Central memory CD8-positive, alpha-beta T cell (primary cell): ENCODE results near the gene CNR2.
A peak's percentile ranks its signal among the peaks of the same experiment; 100 is the strongest.
"Not testable (repeated sequence)": the region's sequence is repeated elsewhere in the genome, so short reads cannot be mapped to it uniquely, and the experiment has no call there.

Experiments
- ATAC-seq: fragments of 150-1000 bp; cut with Tn5 transposase; replicated peaks from 2 replicates; pipeline ENCODE4 v1.10.0; 2022; ENCODE audit warnings: mild to moderate bottlenecking, moderate FRiP score, moderate number of reproducible peaks; ENCODE audit not compliant: poor library complexity, severe bottlenecking; ENCODE audit errors: extremely low read depth
- DNase-seq, 2 donors: peaks; one replicate each; pipeline ENCODE4 v3.0.0; 2021; ENCODE audit warnings: low spot score in 2 of 2
- H3K27ac Mint-ChIP-seq: one replicate; pipeline ENCODE4 v1.8.0; 2022; ENCODE audit warnings: low read depth, mild to moderate bottlenecking, moderate library complexity, mixed read lengths
- H3K27me3 Mint-ChIP-seq: one replicate; pipeline ENCODE4 v1.8.0; 2022; ENCODE audit warnings: mixed read lengths
- H3K36me3 Mint-ChIP-seq: one replicate; pipeline ENCODE4 v1.8.0; 2022; ENCODE audit warnings: mild to moderate bottlenecking, moderate library complexity, mixed read lengths; ENCODE audit not compliant: insufficient read depth
- H3K4me1 Mint-ChIP-seq: one replicate; pipeline ENCODE4 v1.8.0; 2022; ENCODE audit warnings: mixed read lengths
- H3K4me3 Mint-ChIP-seq: one replicate; pipeline ENCODE4 v1.8.0; 2022; ENCODE audit warnings: mild to moderate bottlenecking, moderate library complexity, mixed read lengths
- H3K9me3 Mint-ChIP-seq: one replicate; pipeline ENCODE4 v1.8.0; 2022; ENCODE audit warnings: mixed read lengths

The CNR2 gene

DNA sequence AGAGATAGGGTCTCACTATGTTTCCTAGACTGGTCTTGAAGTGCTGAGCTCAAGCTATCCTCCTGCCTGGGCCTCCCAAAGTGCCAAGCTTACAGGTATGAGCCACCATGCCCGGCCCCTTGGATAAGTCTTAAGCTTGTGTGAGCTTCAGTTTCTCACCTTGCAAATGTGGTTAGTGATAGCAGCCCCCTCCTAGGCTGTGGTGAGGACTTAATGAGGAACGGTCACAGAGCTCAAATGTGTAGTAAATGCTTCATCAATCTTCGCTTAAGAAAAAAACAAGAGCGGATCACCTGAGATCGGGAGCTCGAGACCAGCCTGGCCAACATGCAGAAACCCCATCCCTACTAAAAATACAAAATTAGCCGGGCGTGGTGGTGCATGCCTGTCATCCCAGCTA is 3.0 kb downstream of the CNR2 start:
- H3K36me3 Mint-ChIP-seq, result peaks cover 15% of the 10 kb centered on the region
- no peaks in the 10 kb centered on the region for H3K9me3 Mint-ChIP-seq
- DNase-seq (no peak), ATAC-seq (no peak)
- no peaks in the 10 kb centered on the region for H3K27me3 Mint-ChIP-seq
- H3K27ac Mint-ChIP-seq, result peak overlapping the region; percentile 93
- peaks cover 77% of the 10 kb centered on the region for H3K4me1 Mint-ChIP-seq
- peak overlapping the region; percentile 86 for H3K4me3 Mint-ChIP-seq

DNA sequence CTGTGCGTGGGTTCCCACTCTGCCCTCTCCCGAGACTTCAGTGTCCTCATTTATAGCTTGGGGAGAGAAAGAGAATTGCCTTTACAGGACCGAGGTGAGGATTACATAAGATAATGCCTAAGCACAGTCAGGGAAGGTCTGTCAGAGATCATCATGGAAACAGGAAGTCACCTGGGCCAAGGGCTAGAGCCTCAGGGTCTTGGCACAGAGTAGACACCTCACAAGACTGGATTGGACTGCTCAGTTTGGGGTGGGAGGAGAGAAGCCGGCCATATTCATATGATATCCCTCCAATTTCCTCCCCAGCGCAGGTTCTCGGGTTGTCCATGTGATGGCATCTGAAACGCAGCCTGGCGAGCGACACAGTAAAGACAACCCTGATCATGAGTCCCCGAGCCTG is 3.8 kb downstream of the CNR2 start:
- H3K27me3 Mint-ChIP-seq, result no peaks in the 10 kb centered on the region
- no peak for DNase-seq
- H3K9me3 Mint-ChIP-seq, result no peaks in the 10 kb centered on the region
- peak overlapping the region; percentile 93 for H3K27ac Mint-ChIP-seq
- peaks cover 78% of the 10 kb centered on the region for H3K4me1 Mint-ChIP-seq
- peak overlapping the region; percentile 86 for H3K4me3 Mint-ChIP-seq
- ATAC-seq, result no peak
- H3K36me3 Mint-ChIP-seq, result peaks cover 16% of the 10 kb centered on the region

DNA sequence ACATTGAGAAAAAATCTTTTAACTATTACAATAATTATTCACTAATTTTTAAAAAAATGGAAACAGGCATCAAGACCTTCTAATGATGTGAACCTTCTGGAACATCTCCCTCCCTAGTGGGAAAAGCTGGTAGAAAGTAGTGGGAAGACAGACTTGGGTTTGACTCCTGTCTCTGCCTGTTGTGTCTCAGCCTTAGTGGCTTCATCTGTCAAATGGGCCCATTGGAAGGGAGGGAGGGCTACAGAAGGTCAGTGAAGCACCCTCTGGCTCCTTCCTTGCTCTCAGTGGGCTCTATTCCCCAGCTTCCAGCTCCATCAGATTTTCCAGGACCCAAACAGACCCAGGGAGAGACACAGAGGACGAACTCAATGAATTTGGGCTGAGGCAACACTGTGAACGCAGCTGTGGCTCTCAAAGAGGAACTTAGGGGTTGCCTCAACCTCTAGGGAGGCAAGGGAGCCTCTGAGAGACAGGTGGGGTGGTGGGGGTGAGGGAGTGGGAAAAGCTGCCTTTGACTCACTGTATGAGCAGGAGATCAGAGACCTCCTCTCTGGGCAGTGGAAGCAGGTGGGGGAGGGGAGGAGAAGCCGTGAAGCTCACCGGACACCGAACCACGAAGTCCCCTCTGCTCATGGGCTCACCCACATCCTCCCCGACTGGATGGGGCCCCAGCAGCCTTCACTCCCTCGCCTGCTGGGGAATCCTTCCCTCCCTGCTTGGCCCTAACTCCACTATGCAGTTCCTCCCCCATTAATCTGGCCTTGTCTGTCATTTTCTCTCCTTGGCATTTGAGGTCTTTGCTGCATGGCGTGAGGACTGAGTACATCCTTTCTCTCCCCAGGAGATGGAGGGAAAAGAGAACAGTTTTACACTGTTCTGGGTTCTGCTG is 4.5 kb downstream of the CNR2 start:
- H3K4me3 Mint-ChIP-seq, result peak overlapping the region; percentile 86
- no peaks in the 10 kb centered on the region for H3K27me3 Mint-ChIP-seq
- peaks cover 18% of the 10 kb centered on the region for H3K36me3 Mint-ChIP-seq
- H3K9me3 Mint-ChIP-seq, result no peaks in the 10 kb centered on the region
- DNase-seq, result no peak
- H3K27ac Mint-ChIP-seq, result peak overlapping the region; percentile 93
- peaks cover 80% of the 10 kb centered on the region for H3K4me1 Mint-ChIP-seq
- ATAC-seq, result peak; percentile 64

DNA sequence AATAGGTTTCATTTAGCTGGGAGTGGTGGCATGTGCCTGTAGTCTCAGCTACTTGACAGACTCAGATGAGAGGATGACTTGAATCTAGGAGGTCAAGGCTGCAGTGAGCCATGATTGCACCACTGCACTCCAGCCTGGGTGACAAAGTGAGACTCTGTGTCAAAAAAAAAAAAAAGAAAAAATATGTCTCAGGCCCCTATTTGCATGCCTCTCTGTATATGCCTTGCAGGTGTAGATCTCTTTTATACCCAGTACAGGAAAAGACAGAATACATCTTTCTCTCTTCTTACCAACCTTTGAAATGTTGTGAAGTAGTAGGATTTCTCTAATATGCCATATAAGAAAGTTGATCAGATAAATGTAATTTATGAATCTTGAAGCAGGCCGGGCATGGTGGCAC is 6.4 kb downstream of the CNR2 start:
- H3K27me3 Mint-ChIP-seq, result no peaks in the 10 kb centered on the region
- H3K4me1 Mint-ChIP-seq, result peaks cover 65% of the 10 kb centered on the region
- ATAC-seq, result no peak
- H3K4me3 Mint-ChIP-seq, result no peak overlapping the region
- DNase-seq, result no peak
- H3K9me3 Mint-ChIP-seq, result no peaks in the 10 kb centered on the region
- H3K36me3 Mint-ChIP-seq, result peaks cover 21% of the 10 kb centered on the region
- H3K27ac Mint-ChIP-seq, result no peak overlapping the region

DNA sequence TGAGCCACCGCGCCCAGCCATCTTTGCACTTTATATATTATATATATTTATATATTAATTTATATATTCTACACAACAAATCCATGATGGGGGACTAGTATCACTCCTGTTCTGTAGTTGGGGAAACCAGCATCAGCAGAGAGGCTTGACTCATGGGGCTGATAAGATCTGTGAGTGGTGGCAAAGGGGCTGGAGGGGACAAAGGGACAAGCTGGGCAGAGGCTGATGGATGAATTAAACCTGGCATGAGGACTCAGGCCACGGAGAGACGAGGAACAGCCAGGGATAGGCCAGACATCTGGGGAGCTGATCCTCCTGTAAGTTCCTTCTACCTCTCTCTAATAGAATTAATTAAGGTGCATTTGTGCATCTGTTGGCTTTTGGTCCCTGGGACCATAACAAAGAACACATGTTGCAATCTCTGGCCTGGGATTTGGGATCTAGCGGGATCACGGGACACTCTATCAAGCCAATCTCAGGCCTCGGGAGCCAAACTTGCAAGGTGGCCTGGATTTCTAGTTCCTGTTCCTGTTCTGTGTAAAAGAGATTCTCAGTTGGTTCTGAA is 7.6 kb downstream of the CNR2 start:
- ATAC-seq, result no peak
- no peaks in the 10 kb centered on the region for H3K9me3 Mint-ChIP-seq
- DNase-seq, result no peak
- H3K4me3 Mint-ChIP-seq, result peak overlapping the region; percentile 42
- no peaks in the 10 kb centered on the region for H3K27me3 Mint-ChIP-seq
- H3K4me1 Mint-ChIP-seq, result peaks cover 54% of the 10 kb centered on the region
- peak overlapping the region; percentile 53 for H3K27ac Mint-ChIP-seq
- peaks cover 26% of the 10 kb centered on the region for H3K36me3 Mint-ChIP-seq

DNA sequence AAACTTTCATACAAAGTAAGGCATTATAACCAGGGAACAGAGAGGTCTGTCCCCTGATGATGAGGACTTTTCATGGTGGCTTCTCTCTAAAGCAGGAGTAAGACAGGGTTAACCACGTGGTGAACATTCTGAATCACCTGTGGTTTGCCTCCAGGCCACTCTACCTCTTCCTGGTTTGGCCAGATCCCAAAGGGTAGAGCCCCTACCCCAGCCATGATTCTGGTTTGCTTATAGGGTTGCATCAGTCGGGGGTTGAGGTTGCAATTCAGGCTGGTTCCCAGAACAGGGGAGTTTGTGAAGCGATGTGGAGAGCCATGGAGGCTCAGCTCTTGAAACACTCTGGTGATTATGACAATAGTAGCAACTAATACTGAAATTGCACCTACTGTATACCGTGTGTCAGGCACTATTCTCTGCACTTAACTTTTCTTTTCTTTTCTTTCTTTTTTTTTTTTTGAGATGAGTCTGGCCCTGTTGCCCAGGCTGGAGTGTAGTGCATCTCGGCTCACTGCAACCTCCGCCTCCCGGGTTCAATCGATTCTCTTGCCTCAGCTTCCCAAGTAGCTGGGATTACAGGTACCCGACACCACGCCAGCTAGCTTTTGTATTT is 8.3 kb downstream of the CNR2 start:
- H3K27ac Mint-ChIP-seq, result peak overlapping the region; percentile 53
- no peaks in the 10 kb centered on the region for H3K27me3 Mint-ChIP-seq
- peaks cover 32% of the 10 kb centered on the region for H3K36me3 Mint-ChIP-seq
- ATAC-seq, result no peak
- H3K4me1 Mint-ChIP-seq, result peaks cover 54% of the 10 kb centered on the region
- no peak for DNase-seq
- no peaks in the 10 kb centered on the region for H3K9me3 Mint-ChIP-seq
- peak overlapping the region; percentile 42 for H3K4me3 Mint-ChIP-seq

DNA sequence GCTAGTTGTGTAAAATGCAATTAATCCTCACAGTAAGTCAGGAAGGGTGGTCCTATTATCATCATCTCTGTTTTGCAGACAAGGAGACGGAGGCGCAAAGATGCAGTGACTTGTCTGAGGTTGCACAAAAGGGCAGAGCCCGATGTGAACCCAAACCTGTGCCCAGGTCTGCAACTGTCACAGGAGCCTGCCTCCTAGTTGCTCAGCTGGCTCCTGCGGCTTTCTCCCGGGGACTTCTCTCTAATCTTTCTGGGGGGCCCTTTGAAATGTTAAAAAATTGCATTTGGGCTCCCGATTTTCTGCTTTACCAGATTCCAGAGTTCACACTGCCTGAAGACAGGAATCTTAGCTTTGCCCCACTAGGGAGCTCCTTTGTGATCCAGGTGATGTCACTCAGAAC is 9.4 kb downstream of the CNR2 start:
- no peak for ATAC-seq
- H3K27ac Mint-ChIP-seq, result peak overlapping the region; percentile 53
- peaks cover 53% of the 10 kb centered on the region for H3K4me1 Mint-ChIP-seq
- no peaks in the 10 kb centered on the region for H3K27me3 Mint-ChIP-seq
- H3K4me3 Mint-ChIP-seq, result no peak overlapping the region
- no peak for DNase-seq
- no peaks in the 10 kb centered on the region for H3K9me3 Mint-ChIP-seq
- H3K36me3 Mint-ChIP-seq, result peaks cover 32% of the 10 kb centered on the region

DNA sequence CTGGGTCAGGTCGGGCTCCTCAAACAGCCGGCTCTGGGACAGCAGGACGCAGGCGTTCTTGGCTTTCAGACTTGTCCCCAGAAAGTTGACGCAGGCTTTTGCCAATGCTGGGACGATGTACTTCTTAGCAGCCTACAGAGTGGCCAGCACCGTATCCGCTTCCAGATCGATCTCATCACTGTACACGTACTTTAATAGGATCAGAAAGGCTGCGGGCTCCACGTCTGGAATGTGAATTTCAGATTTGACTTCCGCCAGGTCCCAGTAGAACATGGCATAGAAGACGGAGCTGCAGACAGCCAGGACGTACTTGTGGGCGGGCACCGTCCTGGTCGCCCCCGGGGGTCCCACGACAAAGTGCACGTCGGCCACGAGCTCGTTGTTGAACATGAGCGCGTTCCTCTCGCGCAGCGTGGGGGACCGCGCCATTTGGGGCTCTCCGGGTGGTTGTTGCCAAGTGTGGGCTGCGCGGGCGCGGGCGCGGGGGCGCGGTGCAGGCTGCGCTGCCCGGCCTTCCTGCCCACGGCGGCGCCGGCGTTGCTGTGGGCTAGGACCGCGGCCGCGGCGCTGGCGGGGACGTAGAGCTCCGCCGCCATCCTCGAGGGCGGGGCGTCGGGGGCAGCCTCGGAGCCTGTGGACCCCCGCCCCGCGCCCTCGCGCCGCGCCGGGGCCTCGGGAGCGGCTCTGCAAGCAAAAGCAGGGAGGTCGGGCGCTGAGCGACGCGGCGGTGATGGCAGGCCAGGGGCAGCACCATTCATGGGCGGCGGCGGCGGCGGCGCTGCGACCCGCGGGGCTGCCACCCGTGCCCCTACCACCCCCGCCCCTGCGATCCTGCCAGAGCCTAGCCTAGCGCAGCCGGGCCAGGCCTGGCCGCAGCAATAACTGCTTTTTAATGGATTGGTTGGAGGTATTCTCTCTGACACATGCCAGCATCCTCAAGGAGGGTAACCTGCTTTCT is 10.6 kb downstream of the CNR2 start:
- Mint-ChIP-seq H3K27me3 (no peaks in the 10 kb centered on the region), H3K9me3 (no peaks in the 10 kb centered on the region), H3K4me3 (peak overlapping the region; percentile 42), H3K4me1 (peaks cover 50% of the 10 kb centered on the region), H3K27ac (no peak overlapping the region), H3K36me3 (peaks cover 29% of the 10 kb centered on the region)
- ATAC-seq (no peak), DNase-seq (no peak)

DNA sequence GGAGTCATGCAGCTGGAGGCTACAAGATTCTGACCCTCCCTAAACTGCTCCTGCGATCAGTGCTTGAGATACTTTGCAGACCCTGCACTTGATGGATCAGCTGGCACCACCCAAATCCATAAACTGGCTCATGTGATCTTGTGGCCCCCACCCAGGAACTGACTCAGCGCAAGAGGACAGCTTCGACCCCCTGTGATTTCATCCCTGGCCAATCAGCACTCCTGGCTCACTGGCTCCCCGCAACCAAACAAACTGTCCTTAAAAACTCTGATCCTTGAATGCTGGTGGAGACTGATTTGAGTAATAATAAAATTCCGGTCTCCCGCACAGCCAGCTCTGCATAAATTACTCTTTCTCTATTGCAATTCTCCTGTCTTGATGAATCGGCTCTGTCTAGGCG is 13.1 kb downstream of the CNR2 start:
- Mint-ChIP-seq H3K4me3 (peak overlapping the region; percentile 42), H3K36me3 (peaks cover 19% of the 10 kb centered on the region), H3K27ac (peak overlapping the region; percentile 94), H3K4me1 (peaks cover 50% of the 10 kb centered on the region)
- H3K9me3 Mint-ChIP-seq, H3K27me3 Mint-ChIP-seq, ATAC-seq, DNase-seq: not testable (repeated sequence)

DNA sequence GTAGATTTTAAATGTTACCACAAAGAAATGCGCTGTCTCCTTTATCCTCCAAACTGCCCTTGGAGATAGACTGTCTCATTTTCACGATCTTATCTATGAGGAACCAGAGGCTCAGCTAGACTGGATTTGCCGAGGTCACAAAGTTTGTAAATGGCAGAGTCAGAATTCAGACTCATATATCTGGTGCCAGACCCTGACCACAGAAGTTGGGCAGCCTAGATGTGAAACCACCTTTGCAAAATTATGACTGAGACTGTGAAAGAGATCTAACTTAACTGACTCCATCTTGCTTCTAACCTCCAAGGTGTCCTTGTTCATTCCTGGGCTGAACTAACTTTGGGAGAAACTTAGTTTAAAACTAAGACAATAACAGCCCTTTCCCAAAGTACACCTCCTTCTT is 14.1 kb downstream of the CNR2 start:
- peaks cover 41% of the 10 kb centered on the region for H3K4me1 Mint-ChIP-seq
- DNase-seq, result no peak
- no peaks in the 10 kb centered on the region for H3K27me3 Mint-ChIP-seq
- ATAC-seq, result no peak
- no peak overlapping the region for H3K4me3 Mint-ChIP-seq
- H3K9me3 Mint-ChIP-seq, result no peaks in the 10 kb centered on the region
- H3K27ac Mint-ChIP-seq, result peak overlapping the region; percentile 94
- peaks cover 17% of the 10 kb centered on the region for H3K36me3 Mint-ChIP-seq

DNA sequence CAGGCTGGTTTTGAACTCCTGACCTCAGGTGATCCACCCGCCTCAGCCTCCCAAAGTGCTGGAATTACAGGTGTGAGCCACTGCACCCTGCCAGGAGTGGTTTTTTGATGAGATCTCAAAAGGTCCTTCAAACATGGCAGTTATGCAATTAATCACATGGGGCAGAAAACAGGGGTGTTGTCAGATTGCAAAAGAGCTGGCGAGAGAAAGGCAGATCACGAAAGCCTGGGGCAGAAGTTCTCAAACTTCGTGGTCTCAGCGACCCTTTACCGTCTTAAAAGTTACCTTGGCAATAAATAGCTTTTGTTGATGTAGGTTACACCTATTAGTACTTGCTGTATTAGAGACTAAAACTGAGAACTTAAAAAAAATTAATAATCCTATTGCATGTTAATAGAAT is 16.1 kb downstream of the CNR2 start:
- peaks cover 41% of the 10 kb centered on the region for H3K4me1 Mint-ChIP-seq

DNA sequence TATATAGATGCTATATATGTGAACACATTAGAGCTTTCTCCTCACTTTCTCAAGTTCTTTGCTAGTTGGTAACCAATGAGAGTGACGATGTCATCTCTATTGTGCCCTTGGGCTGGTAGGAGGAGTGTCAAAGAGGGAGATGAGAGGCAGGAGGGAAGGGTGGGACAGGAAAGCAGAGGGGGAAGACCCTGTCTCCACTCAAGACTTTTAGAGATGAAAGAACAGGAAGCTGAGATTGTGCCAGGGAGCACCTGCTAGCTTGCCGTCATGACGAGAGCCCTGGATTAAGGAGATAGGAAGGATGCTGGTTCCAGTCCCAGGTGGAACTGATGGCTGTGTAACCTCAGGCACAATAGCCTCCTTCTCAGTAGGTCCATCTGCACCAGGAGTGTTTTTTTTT is 16.7 kb downstream of the CNR2 start:
- no peak for ATAC-seq
- peak overlapping the region; percentile 33 for H3K4me3 Mint-ChIP-seq
- no peaks in the 10 kb centered on the region for H3K9me3 Mint-ChIP-seq
- H3K36me3 Mint-ChIP-seq, result peaks cover 11% of the 10 kb centered on the region
- peak overlapping the region; percentile 10 for H3K27ac Mint-ChIP-seq
- DNase-seq, result no peak
- H3K27me3 Mint-ChIP-seq, result no peaks in the 10 kb centered on the region
- peaks cover 47% of the 10 kb centered on the region for H3K4me1 Mint-ChIP-seq

More for the DNA sequence above, 16.1 kb downstream of the CNR2 start:
- ATAC-seq (peak; percentile 10), DNase-seq (no peak)
- Mint-ChIP-seq H3K36me3 (peaks cover 11% of the 10 kb centered on the region), H3K4me3 (peak overlapping the region; percentile 33), H3K9me3 (no peaks in the 10 kb centered on the region), H3K27me3 (no peaks in the 10 kb centered on the region), H3K27ac (peak overlapping the region; percentile 86)
